ENCODE measurements around the gene ZBTB11.
"Not testable (repeated sequence)": the region's sequence is repeated elsewhere in the genome, so short reads cannot be mapped to it uniquely, and the experiment has no call there.

The ZBTB11 gene

GRCh38 chr3:101615525-101615924, 61.4 kb downstream of the ZBTB11 start:
- DNase-seq (ENCODE audit: low spot score), result no peak

GRCh38 chr3:101613014-101613413, 63.9 kb downstream of the ZBTB11 start:
- not testable (repeated sequence) for DNase-seq (ENCODE audit: low spot score)

GRCh38 chr3:101611023-101611422, 65.9 kb downstream of the ZBTB11 start:
- DNase-seq (ENCODE audit: low spot score), result no peak

GRCh38 chr3:101605398-101605797, 71.5 kb downstream of the ZBTB11 start:
- not testable (repeated sequence) for DNase-seq (ENCODE audit: low spot score)

GRCh38 chr3:101603184-101603583, 73.7 kb downstream of the ZBTB11 start:
- no peak for DNase-seq (ENCODE audit: low spot score)

- DNase-seq (ENCODE audit: low spot score), result no peak
Measured at GRCh38 chr3:101602731-101603130, 74.2 kb downstream of the ZBTB11 start.
